Neural cell (in vitro differentiated cells): ENCODE results near the gene RGS6.

Source experiments
- CTCF ChIP-seq: fragments of 450-650 bp; IDR thresholded peaks from 2 replicates; pipeline ENCODE4 v1.5.1; 2014; ENCODE audit warnings: antibody characterized with exemption, mild to moderate bottlenecking, moderate library complexity; ENCODE audit not compliant: poor library complexity, severe bottlenecking
- EP300 ChIP-seq: fragments of 450-650 bp; conservative IDR thresholded peaks from 2 replicates; pipeline ENCODE4 v1.6.1; 2014; ENCODE audit warnings: antibody characterized with exemption, mild to moderate bottlenecking, moderate library complexity; ENCODE audit not compliant: poor library complexity, severe bottlenecking
- MXI1 ChIP-seq: fragments of 450-650 bp; conservative IDR thresholded peaks from 2 replicates; pipeline ENCODE4 v1.6.1; 2014; ENCODE audit warnings: antibody characterized with exemption, mild to moderate bottlenecking; ENCODE audit not compliant: poor library complexity, severe bottlenecking
- POLR2AphosphoS5 ChIP-seq: IDR thresholded peaks from 2 replicates; pipeline ENCODE4 v1.6.1; 2012
- RAD21 ChIP-seq: fragments of 450-650 bp; conservative IDR thresholded peaks from 2 replicates; pipeline ENCODE4 v1.6.1; 2014; ENCODE audit warnings: antibody characterized with exemption, mild to moderate bottlenecking, moderate library complexity
- REST ChIP-seq: IDR thresholded peaks from 2 replicates; pipeline ENCODE4 v1.6.1; 2012; ENCODE audit warnings: borderline replicate concordance
- TAF1 ChIP-seq: IDR thresholded peaks from 2 replicates; pipeline ENCODE4 v1.6.1; 2012; ENCODE audit warnings: low read depth

DNA sequence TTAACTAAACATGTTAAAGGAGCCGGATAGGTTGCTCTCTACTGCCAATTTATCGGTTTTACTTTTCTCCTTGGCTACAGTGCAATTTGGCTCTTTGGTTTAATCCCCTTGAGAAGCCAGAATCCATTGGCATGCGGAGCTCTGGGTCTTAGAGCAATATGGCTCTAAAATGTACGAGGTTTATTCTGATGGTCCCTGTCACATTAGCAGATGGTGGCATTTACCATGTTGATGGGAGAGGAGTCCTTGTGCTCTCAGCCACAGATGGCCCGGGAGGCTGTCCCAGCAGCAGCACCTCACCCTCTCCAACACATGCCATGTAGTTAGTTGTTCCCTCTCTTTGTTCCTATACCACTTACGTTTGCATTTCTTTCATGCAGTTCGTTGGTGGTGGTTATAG lies 179.7 kb downstream of the RGS6 start:
- TF ChIP-seq POLR2AphosphoS5 (no peak), CTCF (no peak), REST (no peak), MXI1 (no peak), TAF1 (no peak), EP300 (no peak), RAD21 (no peak)
